ENCODE measurements around the gene CAST. TPM values are rescaled to one million over a fixed set of nuclear protein-coding genes. Genes with fewer than 3 reads are reported as not detected.
A peak's percentile ranks its signal among the peaks of the same experiment; 100 is the strongest.

CAST gene
- total RNA-seq, 5 donors from 2014 or later (not counting 1 experiment from before 2014, with no cell fraction given): 166 to 238 (median 191) TPM

DNA sequence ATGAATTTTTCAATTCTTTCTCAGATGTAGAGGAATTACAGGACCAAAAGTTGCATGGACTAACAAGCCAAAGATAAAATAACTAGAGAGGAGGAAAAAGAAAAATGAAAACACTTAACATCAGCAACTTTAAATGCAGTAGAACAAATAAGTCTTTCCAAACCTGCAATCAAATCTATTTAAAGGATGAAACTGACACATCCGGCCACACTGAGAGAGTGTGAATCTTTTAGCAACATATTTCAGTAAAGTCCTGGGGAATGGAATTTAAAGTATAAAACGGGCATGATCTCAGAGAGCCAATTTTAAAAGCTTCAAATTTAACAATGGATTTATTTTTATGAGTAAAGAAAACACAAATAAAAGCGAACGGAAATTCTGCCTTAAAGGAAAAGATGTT is 17.1 kb downstream of the CAST start:
- no CpG with 5 or more reads among the region's 4 CpGs for WGBS (ENCODE audit: insufficient coverage)
- CTCF ChIA-PET: interaction anchor here in 1 of 2 donors (0.6 kb wide), 1 partner anchor 14 kb away, joined by 5 read pairs; no protein-coding TSS in a partner anchor
- Histone ChIP-seq H3K9me3 (no peaks in the 10 kb centered on the region), H3K4me1 (ENCODE audit: control insufficient read depth in 1 of 2, extremely low read depth in 1 of 2, insufficient read depth in 2 of 2, low read length in 2 of 2) (no peaks in the 10 kb centered on the region), H3K27ac (ENCODE audit: low read length) (no peak overlapping the region), H3K4me3 (ENCODE audit: control insufficient read depth in 1 of 2, extremely low read depth in 1 of 2, low read length in 1 of 2) (no peak overlapping the region), H3K27me3 (replicated peaks in 1 of 2; ENCODE audit: control insufficient read depth in 2 of 2, extremely low read depth in 1 of 2, insufficient read depth in 2 of 2, low read length in 1 of 2) (no peaks in the 10 kb centered on the region), H3K36me3 (ENCODE audit: control insufficient read depth in 2 of 2, extremely low read depth in 1 of 2, insufficient read depth in 1 of 2, low read length in 1 of 2) (peaks cover 0 to 30% of the 10 kb centered on the region in 2 donors)
- DNase-seq (no peak), ATAC-seq (replicated peaks in 1 of 4) (no peak)
- POLR2A ChIA-PET: no interaction called here
- H3K4me1 Mint-ChIP-seq: peaks cover 0 to 45% (median 31%) of the 10 kb centered on the region in 3 donors
- H3K27me3 Mint-ChIP-seq: no peaks in the 10 kb centered on the region
- peaks cover 39% of the 10 kb centered on the region for H3K36me3 Mint-ChIP-seq
- no peaks in the 10 kb centered on the region for H3K9me3 Mint-ChIP-seq
- no peak overlapping the region for H3K4me3 Mint-ChIP-seq
- no peak overlapping the region for H3K27ac Mint-ChIP-seq

DNA sequence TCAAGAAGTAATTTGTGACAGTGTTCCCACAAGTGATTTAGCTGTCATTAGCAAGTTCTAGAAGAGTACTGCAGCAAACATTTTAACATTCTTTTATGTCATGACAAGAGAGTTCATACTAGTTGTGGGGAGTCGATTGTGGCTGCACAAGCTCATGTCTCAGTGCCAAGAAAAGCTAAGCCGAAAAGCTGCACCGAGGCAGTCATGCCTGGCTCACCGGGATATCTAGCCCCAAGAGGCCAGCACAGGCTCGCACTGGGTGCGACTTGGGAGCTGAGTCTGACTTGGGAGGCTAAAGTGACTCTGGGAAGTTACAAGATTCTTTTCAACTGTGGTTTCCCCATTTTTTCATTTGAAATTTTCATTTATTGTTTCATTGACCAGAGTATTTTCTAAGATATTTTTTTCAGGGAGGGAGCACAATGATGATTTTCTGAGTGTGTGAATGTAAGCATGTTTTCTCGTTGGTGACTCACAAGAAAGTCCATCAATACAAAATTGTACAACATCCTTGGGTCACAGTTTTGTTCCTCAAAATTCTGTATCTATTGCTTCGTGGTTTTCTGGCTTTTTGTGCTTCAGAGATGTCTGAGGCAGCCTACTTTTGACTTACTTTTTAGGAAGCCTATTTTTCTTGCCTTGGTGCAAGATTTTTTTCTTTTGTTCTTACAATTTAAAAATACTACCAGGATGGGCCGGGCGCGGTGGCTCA is 18.7 kb downstream of the CAST start:
- Mint-ChIP-seq H3K27me3 (no peaks in the 10 kb centered on the region), H3K36me3 (peaks cover 36% of the 10 kb centered on the region), H3K9me3 (no peaks in the 10 kb centered on the region), H3K27ac (no peak overlapping the region), H3K4me3 (no peak overlapping the region), H3K4me1 (peaks cover under 1 to 42% (median 24%) of the 10 kb centered on the region in 3 donors)
- Histone ChIP-seq H3K27me3 (replicated peaks in 1 of 2; ENCODE audit: control insufficient read depth in 2 of 2, extremely low read depth in 1 of 2, insufficient read depth in 2 of 2, low read length in 1 of 2) (no peaks in the 10 kb centered on the region), H3K9me3 (no peaks in the 10 kb centered on the region), H3K27ac (ENCODE audit: low read length) (no peak overlapping the region), H3K36me3 (ENCODE audit: control insufficient read depth in 2 of 2, extremely low read depth in 1 of 2, insufficient read depth in 1 of 2, low read length in 1 of 2) (peaks cover 0 to 30% of the 10 kb centered on the region in 2 donors), H3K4me3 (ENCODE audit: control insufficient read depth in 1 of 2, extremely low read depth in 1 of 2, low read length in 1 of 2) (no peak overlapping the region), H3K4me1 (ENCODE audit: control insufficient read depth in 1 of 2, extremely low read depth in 1 of 2, insufficient read depth in 2 of 2, low read length in 2 of 2) (no peaks in the 10 kb centered on the region)
- ATAC-seq (replicated peaks in 1 of 4): no peak
- DNase-seq: no peak
- ChIA-PET POLR2A (no interaction called here), CTCF (no interaction called here)
- 100% methylated on average over 4 of the region's 11 CpGs for WGBS (ENCODE audit: insufficient coverage)

DNA sequence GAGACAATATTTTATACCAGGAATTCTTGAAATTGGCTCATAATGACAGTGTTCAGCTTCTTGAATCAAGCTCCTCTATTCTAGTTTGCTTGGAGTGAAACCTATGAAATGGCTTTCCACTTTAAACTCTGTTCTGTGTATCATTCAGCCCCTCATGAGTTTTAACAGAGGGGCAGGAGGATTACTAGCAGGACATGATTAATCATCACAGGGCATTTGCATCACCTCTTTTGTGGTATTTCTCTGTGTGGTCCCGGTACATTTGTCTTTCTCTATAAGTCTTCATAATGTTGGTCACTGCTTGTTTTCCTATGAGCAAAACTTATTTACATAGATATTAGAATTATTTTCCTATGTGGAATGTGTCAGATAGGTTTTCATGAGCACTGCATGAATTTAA is 21.2 kb downstream of the CAST start:
- WGBS (ENCODE audit: insufficient coverage): no CpG with 5 or more reads among the region's 1 CpG
- DNase-seq: no peak
- Histone ChIP-seq H3K4me3 (ENCODE audit: control insufficient read depth in 1 of 2, extremely low read depth in 1 of 2, low read length in 1 of 2) (no peak overlapping the region), H3K9me3 (no peaks in the 10 kb centered on the region), H3K27ac (ENCODE audit: low read length) (no peak overlapping the region), H3K4me1 (ENCODE audit: control insufficient read depth in 1 of 2, extremely low read depth in 1 of 2, insufficient read depth in 2 of 2, low read length in 2 of 2) (peaks cover 2% of the 10 kb centered on the region in 2 experiments), H3K36me3 (ENCODE audit: control insufficient read depth in 2 of 2, extremely low read depth in 1 of 2, insufficient read depth in 1 of 2, low read length in 1 of 2) (peaks cover 0 to 14% of the 10 kb centered on the region in 2 donors), H3K27me3 (replicated peaks in 1 of 2; ENCODE audit: control insufficient read depth in 2 of 2, extremely low read depth in 1 of 2, insufficient read depth in 2 of 2, low read length in 1 of 2) (no peaks in the 10 kb centered on the region)
- CTCF ChIA-PET: interaction anchor here in 1 of 2 donors (2.2 kb wide), 1 partner anchor 69 kb away, joined by 8 read pairs; no protein-coding TSS in a partner anchor
- H3K27me3 Mint-ChIP-seq: no peaks in the 10 kb centered on the region
- no peak for ATAC-seq (replicated peaks in 1 of 4)
- H3K4me1 Mint-ChIP-seq: peaks cover 19 to 53% (median 38%) of the 10 kb centered on the region in 3 donors
- no peaks in the 10 kb centered on the region for H3K9me3 Mint-ChIP-seq
- H3K36me3 Mint-ChIP-seq: peaks cover 30% of the 10 kb centered on the region
- POLR2A ChIA-PET: interaction anchor here in 1 of 2 donors (0.9 kb wide), 1 partner anchor 22 kb away, joined by 3 read pairs; no protein-coding TSS in a partner anchor
- no peak overlapping the region for H3K4me3 Mint-ChIP-seq
- H3K27ac Mint-ChIP-seq: no peak overlapping the region

DNA sequence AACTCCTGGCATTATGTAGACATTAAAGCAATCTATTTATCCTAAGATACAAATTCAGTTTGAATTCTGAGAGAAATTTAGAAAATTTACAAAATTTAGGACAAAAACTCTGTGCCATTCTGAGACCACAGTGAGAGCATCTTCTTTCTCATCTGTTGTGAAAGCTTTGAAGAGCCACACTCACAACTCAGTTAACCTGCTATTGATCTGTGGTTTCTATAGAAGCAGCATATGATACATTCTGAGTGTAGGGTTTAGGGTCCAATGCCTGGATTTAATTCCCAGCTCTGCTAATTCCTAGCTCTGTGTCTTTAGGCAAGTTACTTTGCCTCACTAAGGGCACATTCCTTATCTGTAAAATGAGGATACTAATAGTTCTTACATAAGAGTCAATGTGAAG is 21.6 kb downstream of the CAST start:
- DNase-seq (no peak), ATAC-seq (replicated peaks in 1 of 4) (no peak)
- POLR2A ChIA-PET: interaction anchor here in 1 of 2 donors (0.9 kb wide), 1 partner anchor 22 kb away, joined by 3 read pairs; no protein-coding TSS in a partner anchor
- Histone ChIP-seq H3K4me1 (ENCODE audit: control insufficient read depth in 1 of 2, extremely low read depth in 1 of 2, insufficient read depth in 2 of 2, low read length in 2 of 2) (peaks cover 2% of the 10 kb centered on the region in 2 experiments), H3K4me3 (ENCODE audit: control insufficient read depth in 1 of 2, extremely low read depth in 1 of 2, low read length in 1 of 2) (no peak overlapping the region), H3K27me3 (replicated peaks in 1 of 2; ENCODE audit: control insufficient read depth in 2 of 2, extremely low read depth in 1 of 2, insufficient read depth in 2 of 2, low read length in 1 of 2) (no peaks in the 10 kb centered on the region), H3K27ac (ENCODE audit: low read length) (no peak overlapping the region), H3K36me3 (ENCODE audit: control insufficient read depth in 2 of 2, extremely low read depth in 1 of 2, insufficient read depth in 1 of 2, low read length in 1 of 2) (peaks cover 0 to 14% of the 10 kb centered on the region in 2 donors), H3K9me3 (no peaks in the 10 kb centered on the region)
- peaks cover 29% of the 10 kb centered on the region for H3K36me3 Mint-ChIP-seq
- peaks cover 19 to 53% (median 38%) of the 10 kb centered on the region in 3 donors for H3K4me1 Mint-ChIP-seq
- no peak overlapping the region for H3K27ac Mint-ChIP-seq
- H3K4me3 Mint-ChIP-seq: no peak overlapping the region
- H3K27me3 Mint-ChIP-seq: no peaks in the 10 kb centered on the region
- CTCF ChIA-PET: interaction anchor here in 1 of 2 donors (2.2 kb wide), 1 partner anchor 69 kb away, joined by 8 read pairs; no protein-coding TSS in a partner anchor
- no peaks in the 10 kb centered on the region for H3K9me3 Mint-ChIP-seq

DNA sequence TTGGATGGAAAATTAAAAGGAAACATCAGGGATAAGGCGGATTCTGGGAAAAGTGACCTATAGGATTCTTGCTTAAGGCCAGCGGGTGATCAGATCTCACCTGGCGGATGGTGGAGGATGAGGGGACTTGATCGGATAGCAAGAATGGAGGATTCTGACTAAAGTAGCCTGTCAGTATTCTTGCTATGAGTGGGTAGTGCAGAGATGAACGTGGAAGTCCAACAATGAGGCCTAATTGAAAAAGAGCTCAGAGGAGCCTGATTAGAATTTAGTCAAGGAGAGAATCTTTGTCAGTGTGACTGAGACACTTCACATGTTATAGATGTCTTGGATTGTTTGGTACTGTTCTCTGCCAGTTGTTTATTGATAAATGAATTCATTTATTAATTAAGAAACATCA is 24.9 kb downstream of the CAST start:
- H3K36me3 Mint-ChIP-seq: peaks cover 29% of the 10 kb centered on the region
- Histone ChIP-seq H3K9me3 (no peaks in the 10 kb centered on the region), H3K27me3 (replicated peaks in 1 of 2; ENCODE audit: control insufficient read depth in 2 of 2, extremely low read depth in 1 of 2, insufficient read depth in 2 of 2, low read length in 1 of 2) (no peaks in the 10 kb centered on the region), H3K4me1 (ENCODE audit: control insufficient read depth in 1 of 2, extremely low read depth in 1 of 2, insufficient read depth in 2 of 2, low read length in 2 of 2) (peaks cover 2% of the 10 kb centered on the region in 2 experiments), H3K27ac (ENCODE audit: low read length) (no peak overlapping the region), H3K4me3 (ENCODE audit: control insufficient read depth in 1 of 2, extremely low read depth in 1 of 2, low read length in 1 of 2) (no peak overlapping the region), H3K36me3 (ENCODE audit: control insufficient read depth in 2 of 2, extremely low read depth in 1 of 2, insufficient read depth in 1 of 2, low read length in 1 of 2) (peaks cover 0 to 11% of the 10 kb centered on the region in 2 donors)
- ATAC-seq (replicated peaks in 1 of 4) (no peak), DNase-seq (no peak)
- H3K27ac Mint-ChIP-seq: peak overlapping the region in 1 of 2 donors; percentile 17
- ChIA-PET CTCF (interaction anchor here (0.7 to 3.2 kb wide), 14 partner anchors 10 to 906 kb away, joined by 3 to 18 read pairs (median 4); partner anchors contain the start of gene CAST (in 1 of the 2)), POLR2A (interaction anchor here in 1 of 2 donors (1.0 kb wide), 1 partner anchor 25 kb away, joined by 5 read pairs; the partner anchor contains the start of gene CAST)
- H3K27me3 Mint-ChIP-seq: no peaks in the 10 kb centered on the region
- WGBS (ENCODE audit: insufficient coverage): 100% methylated on average over 2 of the region's 5 CpGs
- peaks cover 19 to 49% (median 32%) of the 10 kb centered on the region in 3 donors for H3K4me1 Mint-ChIP-seq
- no peaks in the 10 kb centered on the region for H3K9me3 Mint-ChIP-seq
- peak overlapping the region in 1 of 3 donors; percentile 11 for H3K4me3 Mint-ChIP-seq

DNA sequence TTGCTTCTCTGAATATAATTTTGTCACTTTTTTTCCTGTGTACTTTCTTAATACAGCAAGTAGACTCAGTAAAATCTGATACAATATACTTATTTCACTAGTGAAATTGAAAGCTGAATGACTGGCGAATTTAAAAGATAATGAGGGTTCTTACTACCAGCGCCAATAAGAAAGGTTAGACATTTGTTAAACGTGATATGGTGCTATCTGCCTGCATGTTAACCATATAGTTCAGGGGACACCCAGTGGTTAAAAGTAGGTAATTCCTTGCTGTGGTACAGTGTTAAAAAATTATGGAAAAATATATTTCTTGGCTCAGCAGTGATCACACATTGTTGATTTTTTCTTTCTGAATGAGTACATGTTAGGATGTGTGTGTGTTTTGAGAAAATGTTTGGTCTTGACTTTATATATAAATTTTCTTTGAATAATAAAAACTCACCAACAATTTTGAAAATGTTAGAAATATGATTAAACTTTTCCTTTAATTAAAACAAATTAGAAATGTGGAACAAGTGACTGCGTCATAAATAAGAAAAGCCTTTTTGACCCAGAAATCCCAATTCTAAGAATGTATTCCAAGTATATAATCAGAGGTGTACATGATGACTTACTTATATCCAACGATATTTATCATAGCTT is 25.8 kb downstream of the CAST start:
- Histone ChIP-seq H3K9me3 (no peaks in the 10 kb centered on the region), H3K36me3 (ENCODE audit: control insufficient read depth in 2 of 2, extremely low read depth in 1 of 2, insufficient read depth in 1 of 2, low read length in 1 of 2) (peaks cover 0 to 13% of the 10 kb centered on the region in 2 donors), H3K27ac (ENCODE audit: low read length) (no peak overlapping the region), H3K4me3 (ENCODE audit: control insufficient read depth in 1 of 2, extremely low read depth in 1 of 2, low read length in 1 of 2) (no peak overlapping the region), H3K27me3 (replicated peaks in 1 of 2; ENCODE audit: control insufficient read depth in 2 of 2, extremely low read depth in 1 of 2, insufficient read depth in 2 of 2, low read length in 1 of 2) (no peaks in the 10 kb centered on the region), H3K4me1 (ENCODE audit: control insufficient read depth in 1 of 2, extremely low read depth in 1 of 2, insufficient read depth in 2 of 2, low read length in 2 of 2) (peaks cover 2% of the 10 kb centered on the region in 2 experiments)
- ChIA-PET CTCF (interaction anchor here (0.7 to 3.2 kb wide), 14 partner anchors 9 to 907 kb away, joined by 3 to 18 read pairs (median 4); partner anchors contain the start of gene CAST (in 1 of the 2)), POLR2A (interaction anchor here in 1 of 2 donors (1.0 kb wide), 1 partner anchor 26 kb away, joined by 5 read pairs; the partner anchor contains the start of gene CAST)
- WGBS (ENCODE audit: insufficient coverage): 29% methylated on average over 1 of the region's 5 CpGs
- ATAC-seq (replicated peaks in 1 of 4) (peak; percentile 63 to 91 (median 70)), DNase-seq (peak in 1 of 35 experiments; percentile 54)
- H3K4me1 Mint-ChIP-seq: peaks cover 19 to 45% (median 31%) of the 10 kb centered on the region in 3 donors
- H3K27ac Mint-ChIP-seq: peak overlapping the region in 1 of 2 donors; percentile 13
- H3K4me3 Mint-ChIP-seq: peak overlapping the region in 1 of 3 donors; percentile 28
- no peaks in the 10 kb centered on the region for H3K9me3 Mint-ChIP-seq
- H3K27me3 Mint-ChIP-seq: no peaks in the 10 kb centered on the region
- peaks cover 29% of the 10 kb centered on the region for H3K36me3 Mint-ChIP-seq
